Measurements from ENCODE around the gene IP6K2.

Gene IP6K2

GRCh38 chr3:48655063-48655462, 62.0 kb downstream of the IP6K2 start:
- FAIRE-seq (no peak), DNase-seq (ENCODE audit: insufficient read length, low spot score) (no peak)
- TF ChIP-seq CTCF (IDR thresholded peaks at IDR 0.05; ENCODE audit: insufficient read depth, missing control alignments) = no peak

- FAIRE-seq (no peak), DNase-seq (ENCODE audit: insufficient read length, low spot score) (no peak)
- no peak for TF ChIP-seq CTCF (IDR thresholded peaks at IDR 0.05; ENCODE audit: insufficient read depth, missing control alignments)
These were observed 63.9 kb downstream of the IP6K2 start for GRCh38 chr3:48652923-48653715.

GRCh38 chr3:48651771-48652170, 65.2 kb downstream of the IP6K2 start:
- FAIRE-seq = no peak
- TF ChIP-seq CTCF (IDR thresholded peaks at IDR 0.05; ENCODE audit: insufficient read depth, missing control alignments) = no peak
- DNase-seq (ENCODE audit: insufficient read length, low spot score) = no peak

- no peak for TF ChIP-seq CTCF (IDR thresholded peaks at IDR 0.05; ENCODE audit: insufficient read depth, missing control alignments)
- DNase-seq (ENCODE audit: insufficient read length, low spot score) (no peak), FAIRE-seq (no peak)
These were observed 66.3 kb downstream of the IP6K2 start for GRCh38 chr3:48650723-48651122.

GRCh38 chr3:48648188-48648850, 68.7 kb downstream of the IP6K2 start:
- no peak for DNase-seq (ENCODE audit: insufficient read length, low spot score)
- no peak for FAIRE-seq
- TF ChIP-seq CTCF (IDR thresholded peaks at IDR 0.05; ENCODE audit: insufficient read depth, missing control alignments) = no peak

- no peak for FAIRE-seq
These were observed 69.3 kb downstream of the IP6K2 start for GRCh38 chr3:48647714-48648113.

More at GRCh38 chr3:48647714-48648113, 69.3 kb downstream of the IP6K2 start:
- no peak for DNase-seq (ENCODE audit: insufficient read length, low spot score)
- no peak for TF ChIP-seq CTCF (IDR thresholded peaks at IDR 0.05; ENCODE audit: insufficient read depth, missing control alignments)

Measured in D721Med (cell line).